Measurements from ENCODE around the gene HNRNPK. TPM values are rescaled to one million over a fixed set of nuclear protein-coding genes. Genes with fewer than 3 reads are reported as not detected.
"Not testable (repeated sequence)": the region's sequence is repeated elsewhere in the genome, so short reads cannot be mapped to it uniquely, and the experiment has no call there.

The HNRNPK gene
- total and polyA plus RNA-seq, 2 of the 4 experiments (the other 2 are of a cell fraction), result 422 to 458 TPM

GRCh38 chr9:83956086-83956435, 24.0 kb downstream of the HNRNPK start:
- DNase-seq, result no peak
- BruUV-seq (replicated peaks), result TSS peak; percentile 66

GRCh38 chr9:83948096-83948495, 31.9 kb downstream of the HNRNPK start:
- DNase-seq; H4K91ac ChIP-seq (ENCODE audit: insufficient read depth, low read depth, low read length); H3K4me2 ChIP-seq (ENCODE audit: low read depth, low read length); H2BK15ac ChIP-seq (ENCODE audit: low read depth, low read length); H3K4me1 ChIP-seq (ENCODE audit: control insufficient read depth, insufficient read depth, low read length); H4K20me1 ChIP-seq (ENCODE audit: insufficient read depth, low read length); H4K8ac ChIP-seq (ENCODE audit: low read depth in 2 of 2, low read length in 2 of 2); H2AK9ac ChIP-seq (replicated peaks; ENCODE audit: low read depth, low read length, poor library complexity); H3K18ac ChIP-seq (ENCODE audit: low read depth, low read length); H3K4me3 ChIP-seq (ENCODE audit: insufficient read depth, low read depth, low read length); H3K79me1 ChIP-seq (ENCODE audit: low read depth in 1 of 2, low read length in 2 of 2); BruUV-seq (replicated peaks); H3K27me3 ChIP-seq (ENCODE audit: control insufficient read depth, insufficient read depth, low read length); H3K36me3 ChIP-seq (ENCODE audit: control insufficient read depth, insufficient read depth, low read length); CTCF ChIA-PET; H4K5ac ChIP-seq (ENCODE audit: low read depth, low read length); H3K27ac ChIP-seq (ENCODE audit: insufficient read depth, low read length); H2BK20ac ChIP-seq (ENCODE audit: low read depth, low read length); in situ Hi-C loops (cut with MboI; ENCODE audit: low sequenced_read_pairs); H3K14ac ChIP-seq (replicated peaks; ENCODE audit: low read depth, low read length); H2BK120ac ChIP-seq (ENCODE audit: low read depth, low read length); H3K4ac ChIP-seq (ENCODE audit: low read depth, low read length); H3K9ac ChIP-seq (ENCODE audit: low read depth, low read length); POLR2A ChIA-PET (ENCODE audit: unreplicated experiment); H3K9me3 ChIP-seq (ENCODE audit: control insufficient read depth, insufficient read depth, low read length); H3K23ac ChIP-seq (ENCODE audit: low read depth, low read length); dilution Hi-C loops (cut with HindIII; ENCODE audit: low sequenced_read_pairs, unreplicated experiment); H2AFZ ChIP-seq (replicated peaks; ENCODE audit: low read length, poor library complexity); H3K9me1 ChIP-seq (ENCODE audit: insufficient read depth, low read length); intact Hi-C loops (cut with micrococcal nuclease); H2AK5ac ChIP-seq (ENCODE audit: low read depth, low read length); H2BK5ac ChIP-seq (ENCODE audit: low read depth, low read length, poor library complexity, severe bottlenecking); H3K56ac ChIP-seq (ENCODE audit: extremely low read depth, insufficient read depth, low read length); ATAC-seq (ENCODE audit: low read depth): not testable (repeated sequence)
- 100% methylated on average over 4 of the region's 39 CpGs; no CpG with 5 or more reads in 1 of the 2 experiments for WGBS, 2 experiments (ENCODE audit: extremely low coverage in 2 of 2, insufficient read length in 1 of 2)

More at GRCh38 chr9:83956086-83956435, 24.0 kb downstream of the HNRNPK start:
- Histone ChIP-seq H3K4me2 (ENCODE audit: low read depth, low read length) (peak overlapping the region; percentile 88), H3K9me3 (ENCODE audit: control insufficient read depth, insufficient read depth, low read length) (0 out of 2 replicates have a peak, but pooled peaks cover 2% of the 10 kb centered on the region), H3K4me1 (ENCODE audit: control insufficient read depth, insufficient read depth, low read length) (peaks cover 5% of the 10 kb centered on the region), H3K4me3 (ENCODE audit: insufficient read depth, low read depth, low read length) (peak overlapping the region; percentile 58), H2BK5ac (ENCODE audit: low read depth, low read length, poor library complexity, severe bottlenecking) (no peak overlapping the region), H4K91ac (ENCODE audit: insufficient read depth, low read depth, low read length) (peak overlapping the region; percentile 91), H3K18ac (ENCODE audit: low read depth, low read length) (peak overlapping the region; percentile 39; the same call in 1 of the 2 replicates), H3K27me3 (ENCODE audit: control insufficient read depth, insufficient read depth, low read length) (no peaks in the 10 kb centered on the region), H3K79me1 (ENCODE audit: low read depth in 1 of 2, low read length in 2 of 2) (peaks cover 0 to 15% of the 10 kb centered on the region in 2 experiments; a peak in 1 of 4 replicates), H3K56ac (ENCODE audit: extremely low read depth, insufficient read depth, low read length) (no peak overlapping the region; the same call in 1 of the 2 replicates), H2AK5ac (ENCODE audit: low read depth, low read length) (peak overlapping the region; percentile 47; the same call in 1 of the 2 replicates), H4K5ac (ENCODE audit: low read depth, low read length) (peak overlapping the region; percentile 98), H3K9me1 (ENCODE audit: insufficient read depth, low read length) (0 out of 2 replicates have a peak, but pooled peaks cover 3% of the 10 kb centered on the region), H3K4ac (ENCODE audit: low read depth, low read length) (peak overlapping the region; percentile 97), H3K14ac (replicated peaks; ENCODE audit: low read depth, low read length) (peak overlapping the region; percentile 92), H3K23ac (ENCODE audit: low read depth, low read length) (peak overlapping the region; percentile 78; the same call in 1 of the 2 replicates), H4K20me1 (ENCODE audit: insufficient read depth, low read length) (no peaks in the 10 kb centered on the region), H2AFZ (replicated peaks; ENCODE audit: low read length, poor library complexity) (peak overlapping the region; percentile 98), H2BK15ac (ENCODE audit: low read depth, low read length) (no peak overlapping the region), H3K36me3 (ENCODE audit: control insufficient read depth, insufficient read depth, low read length) (no peaks in the 10 kb centered on the region), H3K9ac (ENCODE audit: low read depth, low read length) (peak overlapping the region; percentile 82), H2AK9ac (replicated peaks; ENCODE audit: low read depth, low read length, poor library complexity) (peak overlapping the region; percentile 6), H4K8ac (ENCODE audit: low read depth in 2 of 2, low read length in 2 of 2) (peak overlapping the region; percentile 99 to 100), H2BK20ac (ENCODE audit: low read depth, low read length) (no peak overlapping the region), H3K27ac (ENCODE audit: insufficient read depth, low read length) (no peak overlapping the region; the same call in 1 of the 2 replicates), H2BK120ac (ENCODE audit: low read depth, low read length) (peak overlapping the region; percentile 78)
- CTCF ChIA-PET, result interaction anchor here (1.4 kb wide), 1 partner anchor 305 kb away, joined by 3 read pairs; no protein-coding TSS in a partner anchor
- dilution Hi-C loops (cut with HindIII; ENCODE audit: low sequenced_read_pairs, unreplicated experiment) (no loop called here), in situ Hi-C loops (cut with MboI; ENCODE audit: low sequenced_read_pairs) (no loop called here), intact Hi-C loops (cut with micrococcal nuclease) (loop anchor here (5.0 kb wide), 1 partner anchor 361 kb away; no protein-coding TSS in a partner anchor)
- WGBS, 2 experiments (ENCODE audit: extremely low coverage in 2 of 2, insufficient read length in 1 of 2), result 42% methylated on average over 12 of the region's 23 CpGs; no CpG with 5 or more reads in 1 of the 2 experiments
- no peak; the same call in 1 of the 2 replicates for ATAC-seq (ENCODE audit: low read depth)
- TF ChIP-seq MAZ (IDR thresholded peaks at IDR 0.05; ENCODE audit: borderline replicate concordance, low read depth, low read length) (no peak), BHLHE40 (IDR thresholded peaks at IDR 0.05; ENCODE audit: low read depth, low read length) (no peak), MXI1 (IDR thresholded peaks at IDR 0.05; ENCODE audit: borderline replicate concordance, low read depth, low read length) (no peak), CTCF (conservative IDR thresholded peaks at IDR 0.05; ENCODE audit: low read depth, low read length) (no peak)
- POLR2A ChIA-PET (ENCODE audit: unreplicated experiment), result no interaction called here

Data from IMR-90 (cell line).